Measurements from ENCODE around the gene CFAP97D2. TPM values are rescaled to one million over a fixed set of nuclear protein-coding genes. Genes with fewer than 3 reads are reported as not detected.
"Not testable (repeated sequence)": the region's sequence is repeated elsewhere in the genome, so short reads cannot be mapped to it uniquely, and the experiment has no call there.

CFAP97D2 gene
- total RNA-seq, 1 donor from 2014 or later: not detected

DNA sequence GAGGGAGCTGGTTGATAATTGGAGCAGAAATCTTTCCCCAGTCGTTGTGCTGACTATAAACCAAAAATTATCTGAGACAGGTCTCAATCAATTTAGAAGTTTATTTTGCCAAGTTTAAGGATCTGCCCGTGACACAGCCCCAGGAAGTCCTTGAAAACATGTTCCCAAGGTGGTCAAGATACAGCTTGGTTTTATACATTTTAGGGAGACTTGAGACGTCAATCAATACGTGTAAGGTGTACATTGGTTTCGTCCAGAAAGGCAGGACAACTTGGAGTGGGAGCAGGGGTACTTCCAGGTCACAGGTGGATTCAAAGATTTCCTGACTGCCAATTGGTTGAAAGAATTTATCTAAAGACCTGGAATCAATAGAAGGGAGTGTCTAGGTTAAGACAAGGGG, 17.6 kb downstream of the CFAP97D2 start:
- no peaks in the 10 kb centered on the region for H3K36me3 Mint-ChIP-seq (ENCODE audit: low read depth, unreplicated experiment)
- no peaks in the 10 kb centered on the region for H3K9me3 Mint-ChIP-seq (ENCODE audit: unreplicated experiment)
- H3K27me3 Mint-ChIP-seq (ENCODE audit: unreplicated experiment): peaks cover 4% of the 10 kb centered on the region
- no peak overlapping the region for H3K27ac Mint-ChIP-seq (ENCODE audit: unreplicated experiment)
- H3K4me1 Mint-ChIP-seq (ENCODE audit: unreplicated experiment): no peaks in the 10 kb centered on the region
- TF ChIP-seq, protein P1, sequence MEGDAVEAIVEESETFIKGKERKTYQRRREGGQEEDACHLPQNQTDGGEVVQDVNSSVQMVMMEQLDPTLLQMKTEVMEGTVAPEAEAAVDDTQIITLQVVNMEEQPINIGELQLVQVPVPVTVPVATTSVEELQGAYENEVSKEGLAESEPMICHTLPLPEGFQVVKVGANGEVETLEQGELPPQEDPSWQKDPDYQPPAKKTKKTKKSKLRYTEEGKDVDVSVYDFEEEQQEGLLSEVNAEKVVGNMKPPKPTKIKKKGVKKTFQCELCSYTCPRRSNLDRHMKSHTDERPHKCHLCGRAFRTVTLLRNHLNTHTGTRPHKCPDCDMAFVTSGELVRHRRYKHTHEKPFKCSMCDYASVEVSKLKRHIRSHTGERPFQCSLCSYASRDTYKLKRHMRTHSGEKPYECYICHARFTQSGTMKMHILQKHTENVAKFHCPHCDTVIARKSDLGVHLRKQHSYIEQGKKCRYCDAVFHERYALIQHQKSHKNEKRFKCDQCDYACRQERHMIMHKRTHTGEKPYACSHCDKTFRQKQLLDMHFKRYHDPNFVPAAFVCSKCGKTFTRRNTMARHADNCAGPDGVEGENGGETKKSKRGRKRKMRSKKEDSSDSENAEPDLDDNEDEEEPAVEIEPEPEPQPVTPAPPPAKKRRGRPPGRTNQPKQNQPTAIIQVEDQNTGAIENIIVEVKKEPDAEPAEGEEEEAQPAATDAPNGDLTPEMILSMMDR (IDR thresholded peaks at IDR 0.05; ENCODE audit: unreplicated experiment): no peak
- H3K4me3 Mint-ChIP-seq (ENCODE audit: unreplicated experiment): no peak overlapping the region
- DNase-seq (ENCODE audit: low spot score): no peak

DNA sequence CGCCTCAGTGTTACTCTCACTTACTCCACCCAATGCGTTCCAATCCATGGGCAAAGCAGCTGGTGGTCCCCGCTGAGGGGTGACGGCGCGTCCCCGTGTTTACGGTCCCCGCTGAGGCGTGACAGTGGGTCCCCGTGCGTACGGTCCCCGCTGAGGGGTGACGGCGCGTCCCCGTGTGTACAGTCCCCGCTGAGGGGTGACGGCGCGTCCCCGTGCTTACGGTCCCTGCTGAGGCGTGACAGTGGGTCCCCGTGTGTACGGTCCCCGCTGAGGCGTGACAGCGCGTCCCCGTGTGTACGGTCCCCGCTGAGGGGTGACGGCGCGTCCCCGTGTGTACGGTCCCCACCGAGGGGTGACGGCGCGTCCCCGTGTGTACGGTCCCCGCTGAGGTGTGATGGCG, 19.5 kb downstream of the CFAP97D2 start:
- DNase-seq (ENCODE audit: low spot score): no peak
- no peak overlapping the region for H3K27ac Mint-ChIP-seq (ENCODE audit: unreplicated experiment)
- no peaks in the 10 kb centered on the region for H3K9me3 Mint-ChIP-seq (ENCODE audit: unreplicated experiment)
- TF ChIP-seq, protein P1 (IDR thresholded peaks at IDR 0.05; ENCODE audit: unreplicated experiment): no peak
- H3K4me1 Mint-ChIP-seq (ENCODE audit: unreplicated experiment): no peaks in the 10 kb centered on the region
- peaks cover 2% of the 10 kb centered on the region for H3K27me3 Mint-ChIP-seq (ENCODE audit: unreplicated experiment)
- H3K36me3 Mint-ChIP-seq (ENCODE audit: low read depth, unreplicated experiment): no peaks in the 10 kb centered on the region
- no peak overlapping the region for H3K4me3 Mint-ChIP-seq (ENCODE audit: unreplicated experiment)

DNA sequence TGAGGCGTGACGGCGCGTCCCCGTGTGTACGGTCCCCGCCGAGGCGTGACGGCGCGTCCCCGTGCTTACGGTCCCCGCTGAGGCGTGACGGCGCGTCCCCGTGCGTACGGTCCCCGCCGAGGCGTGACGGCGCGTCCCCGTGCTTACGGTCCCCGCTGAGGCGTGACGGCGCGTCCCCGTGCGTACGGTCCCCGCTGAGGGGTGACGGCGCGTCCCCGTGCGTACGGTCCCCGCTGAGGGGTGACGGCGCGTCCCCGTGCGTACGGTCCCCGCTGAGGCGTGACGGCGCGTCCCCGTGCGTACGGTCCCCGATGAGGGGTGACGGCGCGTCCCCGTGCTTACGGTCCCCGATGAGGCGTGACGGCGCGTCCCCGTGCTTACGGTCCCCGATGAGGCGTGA, 20.5 kb downstream of the CFAP97D2 start:
- H3K27ac Mint-ChIP-seq (ENCODE audit: unreplicated experiment): not testable (repeated sequence)

DNA sequence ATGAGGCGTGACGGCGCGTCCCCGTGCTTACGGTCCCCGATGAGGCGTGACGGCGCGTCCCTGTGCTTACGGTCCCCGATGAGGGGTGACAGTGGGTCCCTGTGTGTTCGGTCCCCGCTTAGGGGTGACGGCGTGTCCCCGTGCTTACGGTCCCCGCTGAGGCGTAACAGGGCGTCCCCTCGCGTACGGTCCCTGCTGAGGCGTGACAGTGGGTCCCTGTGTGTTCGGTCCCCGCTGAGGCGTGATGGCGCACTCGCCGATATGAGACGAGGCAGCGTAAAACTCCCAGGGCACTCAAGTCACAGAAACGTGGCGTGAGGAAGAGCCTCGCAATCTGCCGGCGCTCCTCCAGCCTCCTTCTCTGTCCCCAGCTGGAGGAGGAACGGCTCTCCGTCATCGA, 20.9 kb downstream of the CFAP97D2 start:
- Mint-ChIP-seq H3K4me3 (ENCODE audit: unreplicated experiment) (no peak overlapping the region), H3K27ac (ENCODE audit: unreplicated experiment) (no peak overlapping the region)

More for the DNA sequence above, 20.5 kb downstream of the CFAP97D2 start:
- H3K4me3 Mint-ChIP-seq (ENCODE audit: unreplicated experiment); H3K9me3 Mint-ChIP-seq (ENCODE audit: unreplicated experiment); DNase-seq (ENCODE audit: low spot score); H3K36me3 Mint-ChIP-seq (ENCODE audit: low read depth, unreplicated experiment); H3K4me1 Mint-ChIP-seq (ENCODE audit: unreplicated experiment); H3K27me3 Mint-ChIP-seq (ENCODE audit: unreplicated experiment): not testable (repeated sequence)

DNA sequence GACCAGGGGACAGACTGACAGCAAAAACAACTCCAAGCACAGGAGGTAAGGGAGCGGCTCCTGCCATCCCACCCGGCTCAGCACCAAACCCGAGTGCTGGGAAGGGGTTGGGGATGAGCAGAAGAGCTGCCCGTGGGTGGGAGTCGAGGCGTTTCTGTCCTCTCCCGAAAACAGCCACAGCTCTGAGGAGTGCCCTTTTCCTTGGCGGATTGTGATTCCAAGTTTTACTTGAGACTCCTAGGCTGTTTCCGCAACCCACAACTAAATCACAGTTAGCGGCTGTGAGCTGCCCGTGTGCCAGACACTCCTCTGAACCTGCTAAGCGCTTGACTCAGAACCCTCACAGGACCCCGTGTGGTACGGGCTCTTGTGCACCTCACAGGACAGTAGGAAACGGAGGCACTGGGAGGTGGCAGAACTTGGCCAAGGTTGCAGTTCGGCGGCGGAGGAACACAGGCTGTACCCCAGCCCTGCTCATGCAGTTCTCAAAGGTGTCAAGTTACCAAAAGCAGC, 21.4 kb downstream of the CFAP97D2 start:
- Mint-ChIP-seq H3K27ac (ENCODE audit: unreplicated experiment) (no peak overlapping the region), H3K36me3 (ENCODE audit: low read depth, unreplicated experiment) (no peaks in the 10 kb centered on the region), H3K4me1 (ENCODE audit: unreplicated experiment) (no peaks in the 10 kb centered on the region), H3K9me3 (ENCODE audit: unreplicated experiment) (no peaks in the 10 kb centered on the region), H3K4me3 (ENCODE audit: unreplicated experiment) (no peak overlapping the region), H3K27me3 (ENCODE audit: unreplicated experiment) (peaks cover 2% of the 10 kb centered on the region)
- DNase-seq (ENCODE audit: low spot score): no peak
- TF ChIP-seq, protein P1 (IDR thresholded peaks at IDR 0.05; ENCODE audit: unreplicated experiment): no peak

More for the DNA sequence above, 20.9 kb downstream of the CFAP97D2 start:
- TF ChIP-seq, protein P1 (IDR thresholded peaks at IDR 0.05; ENCODE audit: unreplicated experiment): no peak
- DNase-seq (ENCODE audit: low spot score): no peak
- no peaks in the 10 kb centered on the region for H3K36me3 Mint-ChIP-seq (ENCODE audit: low read depth, unreplicated experiment)
- H3K9me3 Mint-ChIP-seq (ENCODE audit: unreplicated experiment): no peaks in the 10 kb centered on the region
- no peaks in the 10 kb centered on the region for H3K4me1 Mint-ChIP-seq (ENCODE audit: unreplicated experiment)
- peaks cover 2% of the 10 kb centered on the region for H3K27me3 Mint-ChIP-seq (ENCODE audit: unreplicated experiment)
